Body of pancreas (tissue), 4 donors: Measurements from ENCODE around the gene GRHPR. TPM values are rescaled to one million over a fixed set of nuclear protein-coding genes. Genes with fewer than 3 reads are reported as not detected.
"Not testable (repeated sequence)": the region's sequence is repeated elsewhere in the genome, so short reads cannot be mapped to it uniquely, and the experiment has no call there.

ENCODE experiments used
- ATAC-seq: fragments of 150-250 bp; one replicate; pipeline ENCODE4 v1.9.1; 2016
- DNase-seq, 4 donors: peaks; one replicate each; pipeline ENCODE4 v3.0.0-alpha.2; 2019
- H3K27ac ChIP-seq, 4 donors: fragments of 200-600 bp; sonication (generic); 1 replicate in 3 of 4; 2 replicates in 1 of 4; pipeline versions ENCODE4 v1.5.1 to v1.6.1; 2016 to 2019; ENCODE audit warnings: mild to moderate bottlenecking in 1 of 4, mixed read lengths in 1 of 4, moderate library complexity in 1 of 4
- H3K27me3 ChIP-seq, 2 donors: fragments of 200-600 bp; sonication (generic); one replicate each; pipeline ENCODE4 v1.6.0; 2016; ENCODE audit warnings: mild to moderate bottlenecking in 1 of 2
- H3K36me3 ChIP-seq, 2 donors: fragments of 200-600 bp; sonication (generic); replicated peaks in 1 of 2; 2 replicates each; pipeline ENCODE4 v1.5.1; 2016; ENCODE audit warnings: low read depth in 2 of 2; ENCODE audit not compliant: insufficient read depth in 1 of 2
- H3K4me1 ChIP-seq: fragments of 200-600 bp; sonication (generic); one replicate; pipeline ENCODE4 v1.6.0; 2016
- H3K4me3 ChIP-seq, 2 donors: fragments of 200-600 bp; sonication (generic); 1 replicate in 1 of 2; 2 replicates in 1 of 2; pipeline ENCODE4 v1.5.1; 2016 to 2019
- H3K9me3 ChIP-seq, 3 donors: fragments of 200-600 bp; sonication (generic); 1 replicate in 2 of 3; 2 replicates in 1 of 3; pipeline ENCODE4 v1.5.1; 2016
- POLR2A ChIP-seq, 3 donors: fragments of 450-650 bp; IDR thresholded peaks; one replicate each; pipeline ENCODE4 v1.6.1; 2016; ENCODE audit warnings: antibody characterized with exemption in 3 of 3, mild to moderate bottlenecking in 2 of 3
- WGBS, 2 donors: methylation state at CpG; one replicate each; pipeline ENCODE4 v1.1.5; 2017; 5-methylcytosine and 5-hydroxymethylcytosine counted together
- intact Hi-C: fragments of 100-400 bp; cut with DNase I; formaldehyde crosslinking; loops from one replicate; pipeline ENCODE4 v1.15.1; 2023
- total RNA-seq, 2 donors: library from RNA; depleted of rRNA; stranded (reverse); fragments of >200 nt; gene quantifications; one replicate each; pipeline ENCODE4 v1.1.0, GENCODE V29; 2016
- TF ChIP-seq, protein P1 (sequence below), 7 experiments: fragments of 450-650 bp in 4 of 7; fragments of 200-600 bp in 3 of 7; sonication (generic) in 3 of 7; IDR thresholded peaks; one replicate each; pipeline ENCODE4 v1.5.1; 2016 to 2019; ENCODE audit warnings: antibody characterized with exemption in 7 of 7

GRHPR gene
- total RNA-seq, 2 donors from 2014 or later, result 61.0 to 95.3 TPM

DNA sequence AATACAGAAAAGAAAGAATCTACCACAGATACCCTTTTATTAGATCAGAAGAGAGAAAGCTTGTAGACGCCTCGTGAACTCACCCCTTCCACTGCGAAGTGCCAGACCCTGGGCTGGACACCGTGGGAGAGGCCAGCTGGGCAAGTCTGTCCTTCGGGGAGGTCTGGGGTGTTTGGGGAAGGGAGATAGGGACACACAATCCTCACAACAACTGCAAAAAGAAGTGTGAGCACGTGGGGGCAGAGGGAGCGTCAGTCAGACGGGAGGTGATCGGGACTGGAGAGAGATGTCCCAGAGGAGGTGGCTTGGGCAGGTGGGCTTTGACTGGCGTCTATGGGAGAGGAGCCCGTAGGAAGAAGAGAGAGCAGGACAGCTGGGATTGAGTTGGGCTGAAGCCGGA is 27.3 kb upstream of the GRHPR start:
- H3K27me3 ChIP-seq, result no peaks in the 10 kb centered on the region
- peak in 3 of 4 donors; percentile 31 to 65 (median 34) for DNase-seq
- peak overlapping the region in 3 of 4 donors; percentile 27 to 63 (median 60) for H3K27ac ChIP-seq
- no peaks in the 10 kb centered on the region for H3K9me3 ChIP-seq
- intact Hi-C loops, result no loop called here
- no peak for TF ChIP-seq POLR2A (IDR thresholded peaks at IDR 0.05)
- TF ChIP-seq, protein P1, sequence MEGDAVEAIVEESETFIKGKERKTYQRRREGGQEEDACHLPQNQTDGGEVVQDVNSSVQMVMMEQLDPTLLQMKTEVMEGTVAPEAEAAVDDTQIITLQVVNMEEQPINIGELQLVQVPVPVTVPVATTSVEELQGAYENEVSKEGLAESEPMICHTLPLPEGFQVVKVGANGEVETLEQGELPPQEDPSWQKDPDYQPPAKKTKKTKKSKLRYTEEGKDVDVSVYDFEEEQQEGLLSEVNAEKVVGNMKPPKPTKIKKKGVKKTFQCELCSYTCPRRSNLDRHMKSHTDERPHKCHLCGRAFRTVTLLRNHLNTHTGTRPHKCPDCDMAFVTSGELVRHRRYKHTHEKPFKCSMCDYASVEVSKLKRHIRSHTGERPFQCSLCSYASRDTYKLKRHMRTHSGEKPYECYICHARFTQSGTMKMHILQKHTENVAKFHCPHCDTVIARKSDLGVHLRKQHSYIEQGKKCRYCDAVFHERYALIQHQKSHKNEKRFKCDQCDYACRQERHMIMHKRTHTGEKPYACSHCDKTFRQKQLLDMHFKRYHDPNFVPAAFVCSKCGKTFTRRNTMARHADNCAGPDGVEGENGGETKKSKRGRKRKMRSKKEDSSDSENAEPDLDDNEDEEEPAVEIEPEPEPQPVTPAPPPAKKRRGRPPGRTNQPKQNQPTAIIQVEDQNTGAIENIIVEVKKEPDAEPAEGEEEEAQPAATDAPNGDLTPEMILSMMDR (IDR thresholded peaks at IDR 0.05), result no peak
- H3K4me3 ChIP-seq, result no peak overlapping the region
- 11 to 30% methylated on average over 12 of the region's 12 CpGs for WGBS, 2 donors
- no peaks in the 10 kb centered on the region for H3K36me3 ChIP-seq
- H3K4me1 ChIP-seq, result peaks cover 23% of the 10 kb centered on the region
- peak; percentile 61 for ATAC-seq

- 23 to 25% methylated on average over 8 of the region's 8 CpGs for WGBS, 2 donors
Observed at GRCh38 chr9:37395663-37396062, 26.8 kb upstream of the GRHPR start.

GRCh38 chr9:37397948-37398347 is 24.5 kb upstream of the GRHPR start:
- intact Hi-C loops, ATAC-seq, H3K4me3 ChIP-seq, H3K9me3 ChIP-seq, H3K36me3 ChIP-seq, DNase-seq, H3K27ac ChIP-seq, H3K27me3 ChIP-seq: not testable (repeated sequence)
- peaks cover 35% of the 10 kb centered on the region for H3K4me1 ChIP-seq
- WGBS, 2 donors, result 91 to 99% methylated on average over 3 of the region's 3 CpGs

More at GRCh38 chr9:37395663-37396062, 26.8 kb upstream of the GRHPR start:
- DNase-seq (peak in 1 of 4 donors; percentile 44), ATAC-seq (peak; percentile 62)
- no peak overlapping the region for H3K4me3 ChIP-seq
- peak overlapping the region in 3 of 4 donors; percentile 27 to 63 (median 60) for H3K27ac ChIP-seq
- intact Hi-C loops, result no loop called here
- no peaks in the 10 kb centered on the region for H3K9me3 ChIP-seq
- H3K4me1 ChIP-seq, result peaks cover 27% of the 10 kb centered on the region
- no peaks in the 10 kb centered on the region for H3K36me3 ChIP-seq
- no peaks in the 10 kb centered on the region for H3K27me3 ChIP-seq
- no peak for TF ChIP-seq POLR2A (IDR thresholded peaks at IDR 0.05)
- TF ChIP-seq, protein P1 (IDR thresholded peaks at IDR 0.05), result no peak

DNA sequence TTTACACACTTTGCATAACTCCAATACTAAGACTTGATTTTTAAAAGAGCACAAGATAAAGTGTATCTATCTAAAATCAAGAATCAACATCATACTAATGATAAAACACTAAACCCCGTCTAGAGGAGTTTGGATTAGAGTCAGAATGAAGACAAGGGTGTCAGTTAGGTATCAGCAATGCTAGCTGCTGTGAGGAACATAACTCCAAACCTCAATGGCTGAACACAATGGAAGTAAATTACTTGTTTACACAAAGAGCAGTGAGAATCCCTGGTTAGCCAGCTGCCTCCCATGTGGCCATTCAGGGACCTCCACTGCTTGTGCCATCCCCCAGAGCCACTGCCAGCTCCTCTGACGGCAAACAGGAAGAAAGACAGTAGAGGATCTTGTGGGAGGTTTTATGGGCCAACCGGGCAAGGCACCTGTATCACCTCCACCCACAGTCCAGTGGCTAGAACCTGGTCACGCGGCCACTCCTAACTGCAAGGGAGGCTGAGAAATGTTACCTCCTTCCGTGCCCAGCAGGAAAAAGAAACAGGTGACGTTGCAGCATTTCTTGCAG is 24.0 kb upstream of the GRHPR start:
- Histone ChIP-seq H3K4me3 (no peak overlapping the region), H3K9me3 (no peaks in the 10 kb centered on the region), H3K27ac (no peak overlapping the region), H3K27me3 (no peaks in the 10 kb centered on the region), H3K4me1 (peaks cover 41% of the 10 kb centered on the region), H3K36me3 (no peaks in the 10 kb centered on the region)
- ATAC-seq (no peak), DNase-seq (no peak)
- intact Hi-C loops, result no loop called here
- WGBS, 2 donors, result 68 to 87% methylated on average over 3 to 7 of the region's 7 CpGs
- no peak for TF ChIP-seq POLR2A (IDR thresholded peaks at IDR 0.05)
- TF ChIP-seq, protein P1 (IDR thresholded peaks at IDR 0.05), result no peak

GRCh38 chr9:37399336-37399735 is 23.2 kb upstream of the GRHPR start:
- no peak overlapping the region for H3K27ac ChIP-seq
- TF ChIP-seq POLR2A (IDR thresholded peaks at IDR 0.05), result no peak
- TF ChIP-seq, protein P1 (IDR thresholded peaks at IDR 0.05), result no peak
- no peak for ATAC-seq
- H3K27me3 ChIP-seq, result no peaks in the 10 kb centered on the region
- intact Hi-C loops, result no loop called here
- no peak for DNase-seq
- no peaks in the 10 kb centered on the region for H3K9me3 ChIP-seq
- no peak overlapping the region for H3K4me3 ChIP-seq
- H3K36me3 ChIP-seq, result no peaks in the 10 kb centered on the region
- WGBS, 2 donors, result 31 to 42% methylated on average over 2 of the region's 2 CpGs
- peaks cover 47% of the 10 kb centered on the region for H3K4me1 ChIP-seq
